GM12878 (cell line): ENCODE results near the gene RCAN2. TPM values are rescaled to one million over a fixed set of nuclear protein-coding genes. Genes with fewer than 3 reads are reported as not detected.

Experiments
- ATAC-seq: fragments of 200-7000 bp; cut with Tn5 transposase; 3 replicates; pipeline ENCODE4 v1.9.1; 2020; ENCODE audit warnings: mild to moderate bottlenecking, moderate library complexity
- BruUV-seq: library from RNA; stranded (reverse); fragments of 400-500 nt; replicated peaks from 2 replicates; lab custom pipeline; 2021; lab: Mats Ljungman, UMichigan
- CTCF ChIA-PET: fragments of 300-600 bp; sonication (Branson Sonifier 250); formaldehyde crosslinking; extraction: SDS; loops from one replicate; lab custom pipeline; 2021; ENCODE audit warnings: inconsistent platforms; lab: Yijun Ruan, JAX
- POLR2A ChIA-PET: fragments of 350-600 bp; formaldehyde crosslinking; extraction: SDS; loops from one replicate; lab custom pipeline; 2021; ENCODE audit warnings: inconsistent platforms; lab: Charles Lee
- RAD21 ChIA-PET: fragments of 300-600 bp; sonication (Branson Sonifier 250); formaldehyde crosslinking; loops from one replicate; lab custom pipeline; 2023; ENCODE audit warnings: antibody characterized with exemption; ENCODE audit not compliant: unreplicated experiment; lab: Charles Lee
- SMC1A ChIA-PET: fragments of 300-600 bp; sonication (Branson Sonifier 250); formaldehyde crosslinking; loops from one replicate; lab custom pipeline; 2023; ENCODE audit not compliant: unreplicated experiment, uncharacterized antibody; lab: Charles Lee
- DNase-seq: peaks from one replicate; pipeline ENCODE4 v3.0.0-alpha.2; 2011; ENCODE audit warnings: low read depth, low spot score
- FAIRE-seq: peaks from 3 replicates; lab custom pipeline; 2011; peaks lifted over from hg19 to GRCh38; lab: Jason Lieb, UNC
- H2AFZ ChIP-seq: 2 replicates; pipeline ENCODE4 v1.6.0; 2011; ENCODE audit warnings: low read depth, low read length, control low read depth; ENCODE audit not compliant: control insufficient read depth
- H3K27ac ChIP-seq: 2 replicates; pipeline ENCODE4 v1.5.1; 2011; ENCODE audit warnings: control low read depth; ENCODE audit not compliant: control insufficient read depth, insufficient read depth
- H3K27me3 ChIP-seq, 2 experiments: replicated peaks in 1 of 2; 2 replicates each; pipeline versions ENCODE4 v1.6.0 to v1.6.1; 2011; ENCODE audit warnings: low read length in 1 of 2; ENCODE audit not compliant: control insufficient read depth in 2 of 2, insufficient read depth in 2 of 2
- H3K36me3 ChIP-seq, 2 experiments: 2 replicates each; pipeline ENCODE4 v1.5.1; 2011; ENCODE audit warnings: low read length in 1 of 2; ENCODE audit not compliant: control insufficient read depth in 2 of 2, insufficient read depth in 2 of 2
- H3K4me1 ChIP-seq: 2 replicates; pipeline ENCODE4 v1.6.1; 2011; ENCODE audit warnings: mild to moderate bottlenecking, low read length, moderate library complexity, mixed read lengths; ENCODE audit not compliant: control insufficient read depth, insufficient read depth
- H3K4me2 ChIP-seq: 2 replicates; pipeline ENCODE4 v1.6.0; 2011; ENCODE audit warnings: control low read depth; ENCODE audit not compliant: control insufficient read depth, insufficient read depth
- H3K4me3 ChIP-seq: fragments of 200-600 bp; sonication (generic); 2 replicates; pipeline ENCODE4 v1.5.1; 2016
- H3K79me2 ChIP-seq: 2 replicates; pipeline ENCODE4 v1.6.0; 2011; ENCODE audit warnings: low read length; ENCODE audit not compliant: control insufficient read depth, insufficient read depth
- H3K9ac ChIP-seq: 2 replicates; pipeline ENCODE4 v1.8.0; 2011; ENCODE audit warnings: low read length, control low read depth, mixed read lengths; ENCODE audit not compliant: control insufficient read depth, insufficient read depth
- H3K9me3 ChIP-seq: replicated peaks from 3 replicates; pipeline ENCODE4 v1.5.1; 2011; ENCODE audit warnings: mild to moderate bottlenecking, low read length; ENCODE audit not compliant: control insufficient read depth, insufficient read depth
- H4K20me1 ChIP-seq: 2 replicates; pipeline ENCODE4 v1.6.0; 2011; ENCODE audit not compliant: control insufficient read depth, insufficient read depth
- FOXK2 ChIP-seq: fragments of 450-650 bp; IDR thresholded peaks from 2 replicates; pipeline ENCODE4 v1.6.1; 2017; ENCODE audit warnings: mild to moderate bottlenecking, moderate library complexity
- HDAC6 ChIP-seq: fragments of 200-600 bp; sonication (generic); IDR thresholded peaks from one replicate; pipeline ENCODE4 v1.8.0; 2017; ENCODE audit warnings: antibody characterized with exemption; ENCODE audit not compliant: unreplicated experiment
- HSF1 ChIP-seq: fragments of 150-350 bp; IDR thresholded peaks from 2 replicates; pipeline ENCODE4 v1.6.1; 2014; ENCODE audit warnings: mild to moderate bottlenecking, low read depth, low read length
- MEF2A ChIP-seq: IDR thresholded peaks from 2 replicates; pipeline ENCODE4 v1.6.1; 2011; ENCODE audit warnings: low read depth, mild to moderate bottlenecking, low read length, moderate library complexity; ENCODE audit not compliant: insufficient read depth
- MYB ChIP-seq: fragments of 150-350 bp; IDR thresholded peaks from 2 replicates; pipeline ENCODE4 v1.6.1; 2014; ENCODE audit warnings: mild to moderate bottlenecking, low read depth, low read length, borderline replicate concordance
- NFIC ChIP-seq: IDR thresholded peaks from 2 replicates; pipeline ENCODE4 v1.6.1; 2012; ENCODE audit warnings: low read depth, mild to moderate bottlenecking, inconsistent platforms, low read length, moderate library complexity
- NR2F1 ChIP-seq: fragments of 450-650 bp; conservative IDR thresholded peaks from 2 replicates; pipeline ENCODE4 v1.6.1; 2017; ENCODE audit warnings: mild to moderate bottlenecking
- NRF1 ChIP-seq: conservative IDR thresholded peaks from 2 replicates; pipeline ENCODE4 v1.6.1; 2011; ENCODE audit warnings: mild to moderate bottlenecking, low read depth, low read length, improper control_type of control experiment
- POLR2A ChIP-seq: IDR thresholded peaks from 2 replicates; pipeline ENCODE4 v1.6.1; 2011; ENCODE audit warnings: low read depth, mild to moderate bottlenecking, low read length
- POU2F2 ChIP-seq: IDR thresholded peaks from 3 replicates; pipeline ENCODE4 v1.6.1; 2011; ENCODE audit warnings: low read depth, mild to moderate bottlenecking, low read length, borderline replicate concordance
- RB1 ChIP-seq: fragments of 450-650 bp; formaldehyde crosslinking; IDR thresholded peaks from 2 replicates; pipeline ENCODE4 v1.6.1; 2017; ENCODE audit warnings: mild to moderate bottlenecking, borderline replicate concordance
- RBBP5 ChIP-seq: fragments of 200-600 bp; sonication (generic); conservative IDR thresholded peaks from 2 replicates; pipeline ENCODE4 v1.6.1; 2016
- RELB ChIP-seq: fragments of 450-650 bp; IDR thresholded peaks from 2 replicates; pipeline ENCODE4 v1.6.1; 2017; ENCODE audit warnings: low read depth, mild to moderate bottlenecking, moderate library complexity
- REST ChIP-seq: IDR thresholded peaks from 2 replicates; pipeline ENCODE4 v1.6.1; 2012; ENCODE audit warnings: mild to moderate bottlenecking, low read depth, low read length
- SMAD5 ChIP-seq: IDR thresholded peaks from 2 replicates; pipeline ENCODE4 v1.6.1; 2016; ENCODE audit warnings: antibody characterized with exemption, low read depth
- SP1 ChIP-seq: IDR thresholded peaks from one replicate; pipeline ENCODE4 v1.6.1; 2011; ENCODE audit warnings: low read depth, low read length
- TAF1 ChIP-seq: IDR thresholded peaks from 2 replicates; pipeline ENCODE4 v1.6.1; 2011; ENCODE audit warnings: mild to moderate bottlenecking, low read depth, low read length, borderline replicate concordance
- TCF7 ChIP-seq: IDR thresholded peaks from 2 replicates; pipeline ENCODE4 v1.6.1; 2014; ENCODE audit warnings: antibody characterized with exemption, borderline replicate concordance
- WGBS: methylation state at CpG from one replicate; pipeline ENCODE4 v1.1.6; 2016; ENCODE audit warnings: low lambda C conversion rate; ENCODE audit not compliant: insufficient replicate concordance, insufficient coverage; ENCODE audit errors: missing lambda C conversion rate; 5-methylcytosine and 5-hydroxymethylcytosine counted together
- in situ Hi-C: fragments of 300-500 bp; cut with MboI; formaldehyde crosslinking; loops from 9 replicates; pipeline ENCODE4 v1.14.3; 2018; ENCODE audit warnings: mixed read lengths
- intact Hi-C: fragments of 100-400 bp; cut with micrococcal nuclease; formaldehyde crosslinking; loops from one replicate; pipeline ENCODE4 v1.14.2; 2022; ENCODE audit not compliant: unreplicated experiment
- polyA plus RNA-seq, 11 experiments: library from polyadenylated mRNA; depleted of rRNA in 4 of 11; unstranded in 6 of 11; stranded (reverse) in 5 of 11; fragments of >200 nt; fragmentation: Nextera tagmentation in 4 of 11; fragmentation: Illumina TruSeq in 1 of 11; extraction: Ambion mirVana in 4 of 11; extraction: Trizol in 1 of 11; gene quantifications; 1 replicate in 1 of 11; 2 replicates in 10 of 11; pipeline versions ENCODE4 v1.2.1 to v1.2.3, GENCODE V29; 2011 to 2016; ENCODE audit warnings: inconsistent platforms in 2 of 11, missing spikeins in 2 of 11, low read depth in 1 of 11
- total RNA-seq, 4 experiments: library from RNA; depleted of rRNA in 3 of 4; stranded (reverse); fragments of >200 nt in 3 of 4; fragmentation: Illumina TruSeq in 1 of 4; extraction: Trizol in 1 of 4; gene quantifications; 2 replicates each; pipeline versions ENCODE4 v1.2.1 to v1.2.3, GENCODE V29; 2013 to 2021

The RCAN2 gene
- total and polyA plus RNA-seq, 10 of the 15 experiments (the other 5 are each of a cell fraction or from before 2014, with no cell fraction given) = 0.06 TPM; not detected in 9

- TF ChIP-seq REST = no peak
- no peak for TF ChIP-seq HDAC6
- no peak for TF ChIP-seq POLR2A
- no peak for TF ChIP-seq NR2F1
Measured at GRCh38 chr6:46254331-46254730, 236.9 kb downstream of the RCAN2 start (continued).

- H3K4me3 ChIP-seq = no peak overlapping the region
- CTCF ChIA-PET = no interaction called here
- H3K9me3 ChIP-seq = no peaks in the 10 kb centered on the region; the same call in 2 of the 3 replicates
- no peak for DNase-seq
- BruUV-seq = no TSS peak
- no peak for FAIRE-seq
- H3K27ac ChIP-seq = no peak overlapping the region
- no peak overlapping the region for H2AFZ ChIP-seq
- ATAC-seq = no peak
- in situ Hi-C loops = no loop called here
- H3K4me1 ChIP-seq = no peaks in the 10 kb centered on the region
- 51% methylated on average over 3 of the region's 3 CpGs for WGBS
- H3K4me2 ChIP-seq = no peak overlapping the region
- POLR2A ChIA-PET = no interaction called here
- no peaks in the 10 kb centered on the region for H3K36me3 ChIP-seq
- no peaks in the 10 kb centered on the region for H3K79me2 ChIP-seq
- SMC1A ChIA-PET = interaction anchor here (0.8 to 1.1 kb wide), 2 partner anchors 16 to 119 kb away, joined by 3 read pairs; no protein-coding TSS in a partner anchor
- no peaks in the 10 kb centered on the region for H4K20me1 ChIP-seq
- H3K27me3 ChIP-seq = no peaks in the 10 kb centered on the region; a peak in 1 of 4 replicates
- no peak overlapping the region for H3K9ac ChIP-seq
- RAD21 ChIA-PET = interaction anchor here (0.6 kb wide), 1 partner anchor 448 kb away, joined by 3 read pairs; no protein-coding TSS in a partner anchor
- intact Hi-C loops = no loop called here
- TF ChIP-seq MEF2A (no peak), RBBP5 (no peak), TAF1 (no peak), NRF1 (no peak), MYB (no peak), SP1 (no peak), HSF1 (no peak), POU2F2 (no peak), SMAD5 (no peak), RELB (no peak), FOXK2 (no peak), RB1 (no peak), NFIC (no peak), TCF7 (no peak)
Measured at GRCh38 chr6:46251583-46252339, 239.5 kb downstream of the RCAN2 start.
